ENCODE data around the gene RAD51B. TPM values are rescaled to one million over a fixed set of nuclear protein-coding genes. Genes with fewer than 3 reads are reported as not detected.

Gene RAD51B
- total RNA-seq, 2 experiments from 2014 or later = 43.6 to 50.7 TPM

- ATAC-seq (ENCODE audit: low read depth) = no peak
- POLR2A ChIA-PET = no interaction called here
- Mint-ChIP-seq H3K36me3 (peaks cover 9% of the 10 kb centered on the region), H3K4me3 (no peak overlapping the region), H3K9me3 (peaks cover 8% of the 10 kb centered on the region), H3K27ac (no peak overlapping the region), H3K4me1 (peaks cover 2% of the 10 kb centered on the region), H3K27me3 (no peaks in the 10 kb centered on the region)
- DNase-seq = no peak
Measured at GRCh38 chr14:67933266-67933665, 113.7 kb downstream of the RAD51B start.

GRCh38 chr14:67934087-67934486, 114.5 kb downstream of the RAD51B start:
- H3K27ac Mint-ChIP-seq = no peak overlapping the region
- peaks cover 5% of the 10 kb centered on the region for H3K36me3 Mint-ChIP-seq
- peak; percentile 67 for ATAC-seq (ENCODE audit: low read depth)
- peaks cover 2% of the 10 kb centered on the region for H3K4me1 Mint-ChIP-seq
- H3K4me3 Mint-ChIP-seq = no peak overlapping the region
- no peaks in the 10 kb centered on the region for H3K27me3 Mint-ChIP-seq
- POLR2A ChIA-PET = interaction anchor here (0.7 kb wide), 1 partner anchor 883 kb away, joined by 3 read pairs; no protein-coding TSS in a partner anchor
- DNase-seq = no peak
- peaks cover 5% of the 10 kb centered on the region for H3K9me3 Mint-ChIP-seq

GRCh38 chr14:67934862-67935261, 115.3 kb downstream of the RAD51B start:
- DNase-seq = no peak
- POLR2A ChIA-PET = no interaction called here
- no peak for ATAC-seq (ENCODE audit: low read depth)

GRCh38 chr14:67935371-67935770, 115.8 kb downstream of the RAD51B start:
- no peak for DNase-seq
- H3K27ac Mint-ChIP-seq = no peak overlapping the region
- H3K36me3 Mint-ChIP-seq = peaks cover 2% of the 10 kb centered on the region
- H3K4me1 Mint-ChIP-seq = peaks cover 3% of the 10 kb centered on the region
- no peak overlapping the region for H3K4me3 Mint-ChIP-seq
- ATAC-seq (ENCODE audit: low read depth) = no peak
- H3K9me3 Mint-ChIP-seq = peaks cover 1% of the 10 kb centered on the region
- POLR2A ChIA-PET = no interaction called here
- no peaks in the 10 kb centered on the region for H3K27me3 Mint-ChIP-seq

More at GRCh38 chr14:67934862-67935261, 115.3 kb downstream of the RAD51B start:
- no peak overlapping the region for H3K4me3 Mint-ChIP-seq
- H3K4me1 Mint-ChIP-seq = peaks cover 2% of the 10 kb centered on the region
- peaks cover 1% of the 10 kb centered on the region for H3K9me3 Mint-ChIP-seq
- H3K27ac Mint-ChIP-seq = no peak overlapping the region
- H3K36me3 Mint-ChIP-seq = peaks cover 5% of the 10 kb centered on the region
- no peaks in the 10 kb centered on the region for H3K27me3 Mint-ChIP-seq

GRCh38 chr14:67938071-67938470, 118.5 kb downstream of the RAD51B start:
- POLR2A ChIA-PET = no interaction called here
- Mint-ChIP-seq H3K9me3 (no peaks in the 10 kb centered on the region), H3K27me3 (no peaks in the 10 kb centered on the region), H3K4me1 (peaks cover 3% of the 10 kb centered on the region), H3K4me3 (no peak overlapping the region), H3K27ac (no peak overlapping the region), H3K36me3 (no peaks in the 10 kb centered on the region)
- DNase-seq = no peak
- ATAC-seq (ENCODE audit: low read depth) = no peak

- Mint-ChIP-seq H3K4me3 (no peak overlapping the region), H3K36me3 (no peaks in the 10 kb centered on the region), H3K9me3 (no peaks in the 10 kb centered on the region), H3K4me1 (peaks cover 1% of the 10 kb centered on the region), H3K27ac (no peak overlapping the region), H3K27me3 (no peaks in the 10 kb centered on the region)
- DNase-seq (no peak), ATAC-seq (ENCODE audit: low read depth) (no peak)
- POLR2A ChIA-PET = no interaction called here
Measured at GRCh38 chr14:67940486-67941455, 121.2 kb downstream of the RAD51B start.

GRCh38 chr14:67941456-67942018, 122.0 kb downstream of the RAD51B start:
- Mint-ChIP-seq H3K36me3 (no peaks in the 10 kb centered on the region), H3K27me3 (no peaks in the 10 kb centered on the region), H3K4me3 (no peak overlapping the region), H3K9me3 (no peaks in the 10 kb centered on the region), H3K4me1 (peaks cover 1% of the 10 kb centered on the region), H3K27ac (no peak overlapping the region)
- DNase-seq (no peak), ATAC-seq (ENCODE audit: low read depth) (no peak)
- POLR2A ChIA-PET = no interaction called here

GRCh38 chr14:67942080-67942710, 122.6 kb downstream of the RAD51B start:
- H3K27ac Mint-ChIP-seq = no peak overlapping the region
- no peak for DNase-seq
- no peak for ATAC-seq (ENCODE audit: low read depth)
- H3K27me3 Mint-ChIP-seq = no peaks in the 10 kb centered on the region
- no peak overlapping the region for H3K4me3 Mint-ChIP-seq
- H3K9me3 Mint-ChIP-seq = no peaks in the 10 kb centered on the region
- H3K36me3 Mint-ChIP-seq = no peaks in the 10 kb centered on the region
- H3K4me1 Mint-ChIP-seq = peaks cover 1% of the 10 kb centered on the region
- POLR2A ChIA-PET = no interaction called here

- Mint-ChIP-seq H3K4me3 (no peak overlapping the region), H3K36me3 (no peaks in the 10 kb centered on the region), H3K27ac (no peak overlapping the region), H3K9me3 (no peaks in the 10 kb centered on the region), H3K4me1 (peaks cover 1% of the 10 kb centered on the region), H3K27me3 (no peaks in the 10 kb centered on the region)
- no peak for ATAC-seq (ENCODE audit: low read depth)
- POLR2A ChIA-PET = interaction anchor here (0.6 to 0.7 kb wide), 2 partner anchors 267 to 838 kb away, joined by 3 read pairs; no protein-coding TSS in a partner anchor
- no peak for DNase-seq
Measured at GRCh38 chr14:67943947-67944346, 124.4 kb downstream of the RAD51B start.

GRCh38 chr14:67944605-67945004, 125.0 kb downstream of the RAD51B start:
- H3K4me1 Mint-ChIP-seq = peaks cover 1% of the 10 kb centered on the region
- H3K27me3 Mint-ChIP-seq = no peaks in the 10 kb centered on the region
- no peak overlapping the region for H3K4me3 Mint-ChIP-seq
- DNase-seq (no peak), ATAC-seq (ENCODE audit: low read depth) (no peak)
- no peaks in the 10 kb centered on the region for H3K36me3 Mint-ChIP-seq
- no peaks in the 10 kb centered on the region for H3K9me3 Mint-ChIP-seq
- POLR2A ChIA-PET = interaction anchor here (0.6 to 0.7 kb wide), 2 partner anchors 266 to 837 kb away, joined by 3 read pairs; no protein-coding TSS in a partner anchor
- no peak overlapping the region for H3K27ac Mint-ChIP-seq

GRCh38 chr14:67949771-67950170, 130.2 kb downstream of the RAD51B start:
- H3K27ac Mint-ChIP-seq = no peak overlapping the region
- ATAC-seq (ENCODE audit: low read depth) (no peak), DNase-seq (no peak)
- H3K9me3 Mint-ChIP-seq = no peaks in the 10 kb centered on the region
- H3K27me3 Mint-ChIP-seq = no peaks in the 10 kb centered on the region
- no peaks in the 10 kb centered on the region for H3K4me1 Mint-ChIP-seq
- H3K36me3 Mint-ChIP-seq = no peaks in the 10 kb centered on the region
- no peak overlapping the region for H3K4me3 Mint-ChIP-seq
- POLR2A ChIA-PET = no interaction called here

- Mint-ChIP-seq H3K4me1 (no peaks in the 10 kb centered on the region), H3K27ac (no peak overlapping the region), H3K27me3 (no peaks in the 10 kb centered on the region), H3K36me3 (no peaks in the 10 kb centered on the region), H3K4me3 (no peak overlapping the region), H3K9me3 (no peaks in the 10 kb centered on the region)
- POLR2A ChIA-PET = no interaction called here
- DNase-seq (no peak), ATAC-seq (ENCODE audit: low read depth) (no peak)
Measured at GRCh38 chr14:67950386-67950785, 130.8 kb downstream of the RAD51B start.

GRCh38 chr14:67951529-67952135, 132.1 kb downstream of the RAD51B start:
- DNase-seq (no peak), ATAC-seq (ENCODE audit: low read depth) (no peak)
- POLR2A ChIA-PET = no interaction called here
- H3K36me3 Mint-ChIP-seq = no peaks in the 10 kb centered on the region
- no peak overlapping the region for H3K4me3 Mint-ChIP-seq
- H3K9me3 Mint-ChIP-seq = no peaks in the 10 kb centered on the region
- H3K27me3 Mint-ChIP-seq = no peaks in the 10 kb centered on the region
- H3K4me1 Mint-ChIP-seq = no peaks in the 10 kb centered on the region
- no peak overlapping the region for H3K27ac Mint-ChIP-seq
